Muscle of leg (tissue), 11 donors: ENCODE data around the gene IGSF3. TPM values are rescaled to one million over a fixed set of nuclear protein-coding genes. Genes with fewer than 3 reads are reported as not detected.
"Not testable (repeated sequence)": the region's sequence is repeated elsewhere in the genome, so short reads cannot be mapped to it uniquely, and the experiment has no call there.

Source experiments
- DNase-seq: peaks from one replicate; pipeline ENCODE4 v3.0.0; 2013
- H3K27ac ChIP-seq: one replicate; pipeline ENCODE4 v1.5.1; 2013; ENCODE audit warnings: mild to moderate bottlenecking, low read length, control low read depth
- H3K27me3 ChIP-seq: one replicate; pipeline ENCODE4 v1.6.1; 2013; ENCODE audit warnings: low read length; ENCODE audit not compliant: control insufficient read depth, insufficient read depth
- H3K36me3 ChIP-seq: one replicate; pipeline ENCODE4 v1.6.1; 2013; ENCODE audit warnings: low read length; ENCODE audit not compliant: control insufficient read depth, insufficient read depth
- H3K4me1 ChIP-seq: one replicate; pipeline ENCODE4 v1.6.1; 2013; ENCODE audit warnings: low read length; ENCODE audit not compliant: control insufficient read depth, insufficient read depth
- H3K4me3 ChIP-seq: one replicate; pipeline ENCODE4 v1.5.1; 2013; ENCODE audit warnings: low read length, control low read depth
- H3K9me3 ChIP-seq: replicated peaks from 2 replicates; pipeline ENCODE4 v1.6.1; 2013; ENCODE audit warnings: low read depth, low read length; ENCODE audit not compliant: control insufficient read depth
- WGBS: methylation state at CpG from one replicate; pipeline ENCODE4 v1.1.5; 2013; ENCODE audit warnings: missing lambda C conversion rate; ENCODE audit not compliant: insufficient coverage; 5-methylcytosine and 5-hydroxymethylcytosine counted together
- polyA plus RNA-seq, 8 donors: library from polyadenylated mRNA; unstranded; fragments of 120-200 nt; gene quantifications; one replicate each; pipeline versions ENCODE4 v1.2.1 to v1.2.3, GENCODE V29; 2013; ENCODE audit warnings: inconsistent platforms in 1 of 8, low replicate concordance in 1 of 8; ENCODE audit not compliant: insufficient read length in 8 of 8, insufficient read depth in 1 of 8
- total RNA-seq: library from RNA; stranded (reverse); fragments of 120-200 nt; gene quantifications from one replicate; pipeline ENCODE4 v1.2.4, GENCODE V29; 2013

The IGSF3 gene
- total and polyA plus RNA-seq, 9 donors = 25.9 to 46.4 (median 33.0) TPM

DNA sequence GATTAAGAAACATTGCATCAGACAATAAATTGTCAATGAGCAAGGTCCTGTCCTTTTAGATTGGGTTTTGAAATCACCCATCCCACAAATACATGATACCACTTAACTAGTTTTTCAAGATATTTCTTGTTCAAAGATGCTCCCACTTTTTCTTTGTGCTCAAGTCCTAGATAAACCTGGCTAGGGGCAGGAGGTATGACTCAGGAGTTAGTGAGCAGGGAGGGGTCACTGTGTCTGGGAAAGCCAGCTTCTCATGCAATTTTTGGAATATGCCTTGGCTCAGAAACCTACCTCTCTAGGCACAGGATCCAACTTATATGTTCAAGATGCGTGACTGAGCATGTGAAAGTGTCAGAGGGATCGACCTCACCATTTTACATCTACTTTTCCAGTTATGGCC is 45.8 kb downstream of the IGSF3 start:
- not testable (repeated sequence) for H3K27ac ChIP-seq, H3K27me3 ChIP-seq, H3K9me3 ChIP-seq, DNase-seq, H3K4me3 ChIP-seq, H3K4me1 ChIP-seq, H3K36me3 ChIP-seq
- WGBS = 81% methylated on average over 2 of the region's 2 CpGs

DNA sequence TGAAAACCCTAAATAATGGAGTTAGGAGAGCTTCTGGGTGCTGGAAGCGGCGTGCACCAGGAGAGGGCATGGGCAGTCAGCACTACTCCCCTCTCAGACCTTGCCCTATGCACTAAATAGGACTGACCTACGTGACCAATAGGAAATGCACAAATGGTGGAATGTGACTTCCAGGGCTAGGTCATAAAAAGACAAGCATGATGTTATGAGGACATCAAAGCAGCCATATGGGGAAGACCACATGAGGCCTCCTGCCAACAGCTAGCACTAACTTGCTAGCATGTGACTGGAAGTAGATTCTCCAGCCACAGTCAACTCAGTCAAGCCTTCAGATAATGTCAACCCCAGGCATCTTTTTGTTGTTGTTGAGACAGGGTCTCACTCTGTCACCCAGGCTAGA is 47.1 kb downstream of the IGSF3 start:
- not testable (repeated sequence) for H3K4me3 ChIP-seq, H3K4me1 ChIP-seq, H3K27me3 ChIP-seq, H3K36me3 ChIP-seq, H3K27ac ChIP-seq, H3K9me3 ChIP-seq, DNase-seq
- WGBS = no CpG with 5 or more reads among the region's 3 CpGs

DNA sequence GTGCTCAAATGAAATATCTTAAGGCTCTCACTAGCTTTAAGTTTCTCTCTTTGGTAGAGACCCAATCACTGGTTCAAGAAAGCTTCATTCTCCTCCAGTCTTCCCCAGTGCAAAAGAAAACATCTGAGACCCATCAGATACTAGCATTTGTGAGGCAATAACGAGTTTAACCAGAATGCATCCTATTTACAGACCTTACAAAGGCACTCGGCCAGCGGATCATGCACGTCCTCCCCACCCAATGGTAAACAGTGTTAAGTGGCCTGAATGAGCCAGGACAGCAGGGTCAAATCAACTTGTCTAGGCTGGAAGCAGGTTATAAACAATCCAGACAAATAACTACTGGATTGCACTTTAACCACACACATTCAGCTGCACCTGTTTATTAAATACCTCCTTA is 48.4 kb downstream of the IGSF3 start:
- H3K4me3 ChIP-seq, DNase-seq, H3K36me3 ChIP-seq, H3K27ac ChIP-seq, H3K9me3 ChIP-seq, H3K4me1 ChIP-seq, H3K27me3 ChIP-seq: not testable (repeated sequence)
- WGBS = 33% methylated on average over 4 of the region's 4 CpGs

DNA sequence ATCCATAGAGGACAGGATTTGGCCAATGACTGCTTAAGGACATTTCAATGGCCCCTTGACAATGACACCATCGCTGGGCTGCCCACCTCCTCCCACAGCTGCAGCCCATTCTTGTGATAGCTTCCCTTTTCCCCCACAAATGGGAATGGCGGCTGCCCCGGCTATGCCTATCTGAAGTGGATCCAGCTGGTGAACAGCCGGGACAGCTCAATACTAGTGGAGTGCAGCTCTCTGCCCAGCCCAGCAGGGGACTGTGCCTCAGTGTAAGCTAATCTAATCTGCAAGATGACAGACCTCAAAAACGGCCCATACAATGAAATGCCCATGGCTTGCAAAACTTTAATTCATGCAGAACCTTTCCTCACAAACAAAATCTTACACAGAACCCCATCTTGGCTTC is 49.7 kb downstream of the IGSF3 start:
- H3K36me3 ChIP-seq, H3K27me3 ChIP-seq, H3K4me1 ChIP-seq, H3K4me3 ChIP-seq, H3K9me3 ChIP-seq, DNase-seq, H3K27ac ChIP-seq: not testable (repeated sequence)
- 77% methylated on average over 4 of the region's 5 CpGs for WGBS

DNA sequence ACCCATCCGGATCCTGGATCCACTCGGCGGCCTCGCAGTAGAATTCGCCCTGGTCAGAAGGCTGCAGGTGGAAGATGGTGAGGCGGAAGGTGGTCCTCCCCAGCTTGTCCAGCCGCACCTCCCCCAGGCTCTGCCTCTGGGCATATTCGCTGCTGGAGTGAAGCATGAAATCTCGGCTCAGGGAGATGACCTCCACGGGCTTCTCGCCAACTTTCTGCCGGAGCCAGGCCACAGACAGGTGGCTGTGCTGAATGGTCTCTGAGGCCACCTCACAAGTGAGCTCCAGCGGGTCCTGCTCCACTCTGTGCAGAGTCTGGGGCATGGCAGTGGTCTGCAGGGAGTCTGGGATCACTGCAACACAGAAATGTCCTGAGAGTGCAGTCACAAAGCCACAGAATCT is 53.7 kb downstream of the IGSF3 start:
- not testable (repeated sequence) for H3K36me3 ChIP-seq, H3K9me3 ChIP-seq, H3K27ac ChIP-seq, H3K27me3 ChIP-seq, H3K4me1 ChIP-seq, DNase-seq, H3K4me3 ChIP-seq
- 74% methylated on average over 5 of the region's 13 CpGs for WGBS

DNA sequence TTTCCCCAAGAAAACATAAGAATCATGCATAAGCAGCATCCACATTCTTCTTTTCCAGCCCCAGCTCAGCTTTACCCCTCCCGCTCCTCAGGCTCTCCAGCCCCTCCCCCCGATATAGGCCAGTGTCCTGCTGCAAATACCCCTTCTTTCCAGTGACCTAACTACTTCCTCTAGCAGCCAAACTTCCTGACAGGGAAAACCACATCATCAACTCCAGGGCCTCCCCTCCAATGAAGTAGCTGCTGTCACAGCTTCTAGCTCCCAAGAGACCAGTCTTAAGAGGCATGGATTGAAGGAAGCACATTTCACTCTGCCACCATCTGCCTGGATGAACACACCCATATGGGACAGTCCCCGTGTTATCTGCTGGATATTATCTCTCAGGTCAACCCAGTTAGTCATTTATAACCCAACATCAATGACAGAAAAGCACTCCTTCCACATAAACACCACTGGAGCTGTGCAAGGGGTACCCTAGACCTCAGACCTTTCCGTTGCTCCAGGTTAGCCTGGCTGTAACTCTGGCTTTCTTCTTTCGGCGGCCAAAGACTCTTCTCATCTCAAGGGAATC is 57.6 kb downstream of the IGSF3 start:
- not testable (repeated sequence) for H3K36me3 ChIP-seq, H3K27ac ChIP-seq, H3K4me3 ChIP-seq, H3K27me3 ChIP-seq, H3K9me3 ChIP-seq, H3K4me1 ChIP-seq
- 76% methylated on average over 2 of the region's 6 CpGs for WGBS
- peak; percentile 20 for DNase-seq

DNA sequence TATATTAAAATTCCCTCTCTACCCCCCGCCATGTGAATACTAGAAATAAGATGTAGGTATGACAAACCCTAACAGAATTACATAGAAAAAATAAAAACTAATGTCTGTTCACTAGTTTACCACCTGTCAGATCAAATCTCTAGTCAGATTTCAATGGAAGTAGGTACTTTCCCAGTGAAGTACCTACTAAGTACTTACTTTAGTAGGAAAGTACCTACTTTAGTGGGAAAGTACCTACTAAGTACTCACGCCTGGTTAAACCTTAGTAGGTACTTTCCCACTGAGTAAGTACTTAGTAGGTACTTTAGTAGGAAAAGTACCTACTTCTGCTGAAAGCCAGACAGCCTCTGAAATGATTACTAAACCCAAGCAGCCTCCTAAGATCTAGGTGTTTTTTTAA is 58.7 kb downstream of the IGSF3 start:
- H3K4me1 ChIP-seq, H3K9me3 ChIP-seq, H3K27me3 ChIP-seq, H3K36me3 ChIP-seq, H3K4me3 ChIP-seq, DNase-seq, H3K27ac ChIP-seq: not testable (repeated sequence)
- no CpG with 5 or more reads among the region's 2 CpGs for WGBS

DNA sequence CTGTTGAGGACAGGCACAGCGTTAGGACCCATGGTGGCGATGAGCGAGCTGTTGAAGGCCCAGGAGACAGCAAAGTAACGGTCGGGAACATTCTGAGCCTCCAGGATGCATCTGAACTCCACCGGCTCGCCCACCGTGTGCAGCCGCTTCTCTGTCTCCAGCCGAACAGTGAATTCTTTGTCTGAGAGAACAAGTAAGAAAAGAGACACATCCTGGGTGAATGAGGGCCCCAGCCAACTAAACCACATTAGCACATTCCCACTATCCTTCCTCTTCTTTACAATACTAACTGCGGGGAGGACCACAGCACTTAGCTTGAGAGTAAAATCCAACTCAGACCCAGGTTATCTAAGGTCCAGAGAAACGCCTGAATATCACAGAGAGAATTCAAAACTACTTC is 59.4 kb downstream of the IGSF3 start:
- H3K27me3 ChIP-seq, H3K4me1 ChIP-seq, H3K4me3 ChIP-seq, H3K27ac ChIP-seq, H3K9me3 ChIP-seq, DNase-seq, H3K36me3 ChIP-seq: not testable (repeated sequence)
- WGBS = 67% methylated on average over 1 of the region's 12 CpGs

DNA sequence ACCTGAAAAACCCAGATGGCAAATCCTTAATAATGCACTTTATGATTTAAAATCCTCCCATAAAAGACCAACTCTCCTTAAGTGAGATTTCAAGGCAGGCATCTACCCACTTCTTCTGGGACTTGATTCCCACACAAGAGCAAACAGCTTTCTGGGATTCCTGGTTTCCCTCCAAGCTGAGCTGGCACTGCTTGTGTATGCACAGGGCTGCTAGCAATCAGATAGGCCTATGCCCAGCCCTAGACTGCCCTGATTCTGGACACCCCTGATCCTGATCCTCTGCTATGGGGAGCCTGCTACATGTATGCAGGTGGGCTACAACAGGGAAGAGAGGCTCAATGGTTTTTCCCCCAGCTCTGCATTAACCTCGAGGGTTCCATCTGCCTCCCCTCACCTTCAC is 60.1 kb downstream of the IGSF3 start:
- not testable (repeated sequence) for H3K36me3 ChIP-seq, DNase-seq, H3K4me1 ChIP-seq, H3K27me3 ChIP-seq, H3K4me3 ChIP-seq, H3K9me3 ChIP-seq, H3K27ac ChIP-seq
- WGBS = no CpG with 5 or more reads among the region's 1 CpG

DNA sequence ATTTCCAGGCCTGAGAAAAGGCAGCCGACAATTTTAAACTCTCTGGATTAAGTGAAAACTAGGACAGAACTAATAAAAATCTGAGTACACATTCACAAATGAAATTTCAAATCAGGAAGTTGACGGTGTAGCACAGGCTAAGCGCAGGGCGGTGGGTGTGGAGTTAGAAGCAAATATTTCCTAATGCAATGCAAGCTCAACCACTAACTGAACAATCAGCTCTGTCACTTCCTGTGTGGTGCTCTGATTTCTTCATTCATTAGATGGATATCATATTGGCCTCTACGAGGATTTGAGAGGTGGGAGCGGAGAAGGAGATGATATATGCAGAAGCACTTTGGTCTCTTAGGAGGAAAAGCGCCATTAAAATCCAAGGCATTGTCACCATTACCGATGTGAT is 61.5 kb downstream of the IGSF3 start:
- DNase-seq, H3K9me3 ChIP-seq, H3K4me1 ChIP-seq, H3K27me3 ChIP-seq, H3K4me3 ChIP-seq, H3K27ac ChIP-seq, H3K36me3 ChIP-seq: not testable (repeated sequence)
- 80% methylated on average over 3 of the region's 8 CpGs for WGBS

DNA sequence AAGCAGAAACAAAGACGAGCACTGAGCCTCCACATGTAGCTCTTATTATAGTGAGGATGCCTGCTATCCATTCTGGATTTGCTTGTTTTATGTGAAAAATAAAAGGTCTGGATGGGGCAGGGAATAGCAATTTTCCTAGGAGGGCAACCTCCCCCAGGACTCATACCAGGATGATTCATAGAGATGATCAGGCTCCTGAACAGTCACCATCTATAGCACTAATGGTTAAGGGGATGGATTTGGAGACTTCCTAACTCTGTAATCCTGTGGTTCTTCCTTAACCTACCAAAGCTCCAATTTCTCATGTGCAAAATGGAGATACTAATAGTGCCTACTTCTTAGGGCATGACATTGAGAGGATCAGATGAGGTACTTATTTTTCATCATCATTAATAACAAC is 62.2 kb downstream of the IGSF3 start:
- Histone ChIP-seq H3K27ac (no peak overlapping the region), H3K36me3 (no peaks in the 10 kb centered on the region), H3K4me3 (no peak overlapping the region), H3K4me1 (no peaks in the 10 kb centered on the region), H3K9me3 (no peaks in the 10 kb centered on the region), H3K27me3 (no peaks in the 10 kb centered on the region)
- WGBS = no CpG with 5 or more reads among the region's 1 CpG
- DNase-seq = no peak
